Caki2 (cell line): Measurements from ENCODE around the gene PIGR. TPM values are rescaled to one million over a fixed set of nuclear protein-coding genes. Genes with fewer than 3 reads are reported as not detected.

Source experiments
- DNase-seq: peaks from one replicate; pipeline ENCODE4 v3.0.0-alpha.2; 2015; ENCODE audit warnings: low read depth
- in situ Hi-C: cut with HindIII; loops from 2 replicates; pipeline ENCODE4 v1.10.0; 2016; ENCODE audit warnings: low sequenced_read_pairs, low pct_unique_long_range_greater_than_20kb, mixed read lengths
- total RNA-seq: library from RNA; depleted of rRNA; stranded (reverse); fragments of >200 nt; shearing (Covaris generic); gene quantifications from 2 replicates; pipeline ENCODE4 v1.2.3, GENCODE V29; 2014; ENCODE audit warnings: low replicate concordance

PIGR gene
- total RNA-seq, 1 experiment from 2014 or later: not detected

DNA sequence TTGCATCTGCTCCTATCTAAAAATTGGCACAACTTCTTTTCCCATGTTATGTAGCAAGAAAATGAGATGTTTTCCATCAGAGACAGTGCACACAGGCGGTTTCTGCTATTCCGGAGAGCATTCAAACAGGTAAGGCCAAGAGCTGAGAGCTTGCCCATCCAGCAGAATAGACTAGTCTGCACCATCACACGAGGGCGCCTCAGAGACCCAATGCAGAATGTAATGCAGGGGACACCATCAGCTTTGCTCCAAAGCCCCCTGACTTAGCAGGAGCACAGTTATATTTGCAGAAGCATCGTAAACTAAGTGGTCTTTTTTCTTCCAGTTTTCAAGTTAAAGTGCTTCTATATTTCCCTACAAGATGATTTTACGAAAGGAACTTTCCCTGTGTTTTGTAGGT is 44.3 kb downstream of the PIGR start:
- in situ Hi-C loops: no loop called here
- DNase-seq: no peak

DNA sequence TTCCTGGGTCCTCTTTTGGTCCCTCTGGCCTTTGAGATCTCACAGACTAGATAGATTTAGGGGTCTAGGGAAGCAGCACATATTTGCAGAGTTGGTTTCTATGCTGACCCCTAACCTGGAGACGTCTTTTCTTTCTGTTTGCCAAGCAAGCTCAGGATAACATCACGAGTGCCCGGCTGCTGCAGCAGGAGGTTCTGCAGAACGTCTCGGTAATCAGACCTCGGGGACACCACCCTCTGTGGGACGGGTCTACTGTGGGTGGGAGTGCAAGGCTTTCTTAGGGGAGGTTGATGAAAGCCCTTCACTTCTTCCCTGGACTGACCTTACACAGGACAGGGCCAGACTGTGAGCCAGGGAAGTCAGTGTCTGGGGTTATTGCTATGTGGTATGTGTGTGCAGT is 46.1 kb downstream of the PIGR start:
- in situ Hi-C loops: no loop called here
- DNase-seq: no peak

DNA sequence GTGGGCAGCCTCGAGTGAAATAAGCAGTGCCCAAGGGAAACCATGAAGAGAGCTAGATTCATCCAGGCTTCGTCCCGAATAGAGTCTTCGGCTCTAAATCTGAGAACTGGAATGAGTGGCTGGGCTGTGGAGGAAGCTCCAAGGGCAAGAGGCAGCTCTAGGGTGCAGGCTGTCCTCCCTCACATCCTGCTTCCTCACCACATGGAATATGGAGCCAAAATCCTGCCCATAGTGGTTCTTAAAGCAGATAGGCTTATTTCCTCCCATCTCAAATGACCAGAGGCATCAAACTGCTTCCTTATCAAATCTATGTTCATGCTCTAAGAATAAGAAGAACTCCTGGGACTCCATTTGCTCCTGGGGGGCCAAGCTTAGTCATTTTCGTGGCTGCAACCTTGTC is 46.5 kb downstream of the PIGR start:
- DNase-seq: no peak
- in situ Hi-C loops: no loop called here

DNA sequence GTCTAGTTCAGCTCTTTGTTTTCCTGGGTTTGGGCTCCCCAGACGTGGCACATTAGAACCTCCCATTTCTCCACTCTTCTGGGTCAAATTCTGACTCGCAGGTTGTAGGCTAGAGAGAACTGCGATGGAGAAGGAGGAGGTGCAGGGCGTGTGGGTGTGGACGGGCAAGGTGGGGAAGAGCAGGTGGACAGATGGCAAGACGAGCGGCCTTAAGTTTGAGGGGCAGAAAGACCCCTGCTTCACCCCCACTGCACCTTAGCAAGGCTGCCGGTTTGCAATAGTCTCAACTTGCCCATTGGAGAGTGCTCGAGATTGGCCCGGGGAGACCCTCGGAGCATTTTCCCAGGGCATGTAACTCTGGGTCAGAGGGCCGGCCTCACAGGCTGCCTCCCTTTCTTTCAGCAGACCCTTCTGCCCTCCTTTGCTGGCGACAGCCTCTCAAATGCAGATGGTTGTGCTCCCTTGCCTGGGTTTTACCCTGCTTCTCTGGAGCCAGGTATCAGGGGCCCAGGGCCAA is 47.3 kb downstream of the PIGR start:
- in situ Hi-C loops: no loop called here
- no peak for DNase-seq

DNA sequence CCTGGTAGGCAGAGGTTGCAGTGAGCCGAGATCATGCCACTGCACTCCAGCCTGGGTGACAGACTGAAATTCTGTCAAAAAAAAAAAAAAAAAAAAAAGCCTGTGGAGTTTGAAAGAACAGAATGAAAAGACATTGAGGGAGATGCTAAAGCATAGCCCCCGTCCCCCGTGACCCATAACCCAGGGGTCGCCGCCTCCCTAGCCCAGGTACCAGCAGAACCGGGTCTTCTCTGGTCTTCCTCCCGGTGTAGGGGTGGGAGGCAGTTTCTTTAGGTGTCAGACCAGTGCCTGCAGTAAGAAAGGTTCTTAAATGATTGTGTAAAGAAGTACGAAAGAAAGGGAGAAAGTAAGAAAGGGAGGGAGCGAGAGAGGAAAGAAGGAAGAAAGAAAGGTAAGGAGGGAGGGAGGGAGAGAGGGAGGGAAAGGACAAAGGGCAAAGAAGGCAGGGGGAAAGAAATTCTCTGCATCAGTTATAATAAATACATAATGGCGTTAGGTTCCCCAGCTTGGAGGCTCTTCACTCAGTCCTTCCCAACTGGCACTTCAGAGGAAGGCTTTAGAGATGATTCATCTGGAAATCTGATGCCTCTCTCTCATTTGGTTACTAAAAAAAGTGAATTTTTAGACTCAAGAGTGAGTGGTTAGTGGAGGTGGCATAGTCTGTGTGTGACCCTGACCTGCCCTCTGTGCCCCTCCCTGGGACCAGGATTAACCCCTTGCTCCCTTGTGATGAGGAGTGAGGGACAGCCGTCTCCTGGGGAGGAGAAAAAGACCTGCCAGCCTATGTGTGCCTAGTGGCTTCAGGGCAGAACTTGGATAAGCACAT is 48.0 kb downstream of the PIGR start:
- in situ Hi-C loops: no loop called here
- DNase-seq: no peak

DNA sequence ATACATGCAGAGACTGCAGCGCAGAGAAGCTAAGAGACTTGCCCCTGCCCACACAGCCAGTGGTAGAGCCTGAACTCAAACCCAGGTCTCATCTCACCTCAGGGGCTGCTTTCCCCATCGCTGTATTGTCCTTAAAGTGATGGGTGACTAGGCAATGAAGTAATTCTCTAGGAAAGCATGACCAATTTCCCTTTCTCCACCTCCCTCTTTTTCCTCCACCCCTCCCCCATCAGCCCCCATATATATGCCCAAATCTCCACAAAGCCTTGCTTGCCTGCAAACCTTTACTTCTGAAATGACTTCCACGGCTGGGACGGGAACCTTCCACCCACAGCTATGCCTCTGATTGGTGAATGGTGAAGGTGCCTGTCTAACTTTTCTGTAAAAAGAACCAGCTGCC is 49.1 kb downstream of the PIGR start, which contains the start of gene IL24:
IL24 (plus strand) TSS at position 269 of the 400 bp plus-strand sequence. CDS start 390 bp downstream, outside the sequence.
- in situ Hi-C loops: no loop called here
- DNase-seq: no peak

DNA sequence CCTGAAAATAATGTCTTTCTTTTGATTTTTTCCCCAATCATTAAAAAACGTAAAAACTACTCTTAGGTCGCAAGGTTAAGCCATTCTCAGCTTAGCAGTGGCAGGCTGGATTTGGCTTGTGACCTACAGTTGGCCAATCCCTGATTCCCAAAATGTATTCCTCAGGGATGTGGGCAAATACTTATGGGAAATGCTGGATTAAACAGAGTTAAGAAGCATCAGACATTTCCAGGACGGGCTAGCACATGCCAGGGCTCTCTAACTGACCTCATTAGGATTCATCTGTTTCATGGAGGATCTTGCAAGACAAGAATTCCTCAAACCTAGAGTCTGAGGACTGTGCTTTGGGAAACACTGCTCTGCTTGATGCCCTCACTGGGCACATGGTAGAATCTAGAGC is 50.0 kb downstream of the PIGR start:
- no peak for DNase-seq
- in situ Hi-C loops: no loop called here

DNA sequence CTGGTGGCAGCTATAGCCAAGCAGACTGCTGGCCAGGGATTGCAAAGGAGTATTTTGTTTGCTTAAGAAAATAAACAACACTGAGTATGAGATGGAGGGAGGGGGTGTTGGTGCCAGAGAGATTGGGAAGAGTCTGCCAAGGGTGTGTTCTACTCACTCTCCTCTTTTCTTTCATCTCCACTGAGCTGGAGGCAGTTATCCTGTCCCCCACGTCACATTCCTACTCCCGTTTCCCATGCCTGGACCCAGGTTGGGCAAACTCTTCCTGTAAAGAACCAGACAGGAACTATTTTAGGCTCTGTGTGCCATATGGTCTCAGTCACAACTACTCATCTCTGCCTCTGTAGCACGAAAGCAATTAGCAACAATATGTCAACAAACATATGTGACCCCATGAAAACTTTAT is 50.4 kb downstream of the PIGR start:
- in situ Hi-C loops: no loop called here
- no peak for DNase-seq

DNA sequence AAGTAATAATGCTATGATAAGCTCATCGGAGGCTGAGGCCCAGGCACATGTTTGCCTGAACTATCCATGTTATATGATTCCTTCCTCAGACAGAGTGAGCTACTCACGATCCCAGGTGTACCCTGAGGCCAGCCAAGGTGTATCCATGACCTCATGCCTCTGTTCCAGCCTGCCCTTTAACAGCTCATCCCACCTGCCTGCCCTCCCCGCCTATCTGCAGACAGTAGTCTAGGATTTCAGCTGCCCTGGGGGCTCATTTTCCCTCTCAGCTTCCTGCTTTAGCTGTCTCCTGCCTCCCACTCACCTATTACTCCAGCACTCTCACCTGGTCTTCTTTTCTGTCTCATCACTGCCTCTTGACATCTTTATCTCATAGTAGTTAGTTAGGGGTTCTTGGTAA is 50.9 kb downstream of the PIGR start:
- DNase-seq: no peak
- in situ Hi-C loops: no loop called here

DNA sequence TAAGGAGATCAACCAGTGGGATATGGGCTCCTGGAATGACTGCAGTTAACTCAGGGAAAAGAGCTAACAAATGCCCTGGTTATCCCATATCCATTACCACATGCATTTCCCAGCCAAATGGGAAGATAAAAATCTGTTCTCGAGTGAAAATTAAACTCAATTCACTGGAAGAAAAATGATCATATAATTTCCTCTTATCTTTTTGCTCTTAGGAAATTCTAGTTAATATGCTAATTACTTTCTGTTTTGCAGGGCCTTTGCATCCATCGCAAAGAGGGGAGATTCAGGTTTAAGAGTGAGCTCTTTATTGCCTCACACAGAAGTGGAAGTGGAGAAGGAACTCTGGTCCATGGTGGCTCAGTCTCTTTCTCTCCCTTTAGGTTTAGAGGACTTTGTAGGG is 52.9 kb downstream of the PIGR start:
- no peak for DNase-seq
- in situ Hi-C loops: no loop called here

DNA sequence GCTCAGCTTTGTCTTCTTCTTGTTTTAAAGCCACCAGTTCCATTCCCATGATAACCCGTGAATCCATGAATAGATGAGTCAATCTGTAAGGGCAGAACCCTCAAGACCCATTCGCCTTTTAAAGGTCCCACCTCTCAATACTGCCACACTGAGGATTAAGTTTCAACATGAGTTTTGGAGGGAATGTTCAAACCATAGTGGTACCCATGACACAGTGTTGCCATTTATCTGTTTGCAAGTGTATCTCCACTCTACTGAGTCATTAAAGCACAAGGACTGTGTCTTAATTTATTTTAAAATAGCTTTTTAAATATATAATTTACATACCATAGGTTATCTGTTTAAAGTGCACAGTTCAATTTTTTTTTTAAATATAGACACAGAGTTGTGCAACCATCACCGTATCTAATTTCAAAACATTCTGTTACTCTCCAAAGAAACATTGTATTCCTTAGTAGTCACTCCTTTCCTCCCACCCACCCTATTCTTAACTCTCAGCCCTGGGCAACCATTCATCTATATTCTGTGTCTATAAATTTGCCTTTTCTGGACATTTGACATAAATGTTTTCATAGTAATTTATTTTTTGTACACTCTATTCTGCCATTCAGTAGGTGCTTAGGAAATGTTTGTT is 53.8 kb downstream of the PIGR start:
- no peak for DNase-seq
- in situ Hi-C loops: no loop called here

DNA sequence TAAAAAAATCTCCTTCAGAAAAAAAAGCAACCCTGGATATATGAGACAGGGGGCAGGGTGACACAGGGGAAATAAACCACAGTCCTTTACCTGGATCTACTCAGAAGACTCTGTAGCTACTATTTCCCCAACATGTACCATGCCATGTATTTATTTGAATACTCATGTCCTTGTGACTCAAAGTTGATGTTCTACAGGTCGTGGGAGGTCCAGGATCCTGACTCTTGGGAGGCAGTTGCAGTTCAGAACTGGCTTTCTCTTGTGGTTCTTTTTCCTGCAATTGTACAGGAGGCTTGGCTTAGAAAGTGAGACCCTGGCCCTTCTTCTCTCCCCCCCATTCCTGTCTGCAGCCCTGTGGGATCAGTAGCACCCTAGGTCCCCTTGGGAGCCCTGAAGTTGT is 54.9 kb downstream of the PIGR start:
- DNase-seq: no peak
- in situ Hi-C loops: no loop called here

DNA sequence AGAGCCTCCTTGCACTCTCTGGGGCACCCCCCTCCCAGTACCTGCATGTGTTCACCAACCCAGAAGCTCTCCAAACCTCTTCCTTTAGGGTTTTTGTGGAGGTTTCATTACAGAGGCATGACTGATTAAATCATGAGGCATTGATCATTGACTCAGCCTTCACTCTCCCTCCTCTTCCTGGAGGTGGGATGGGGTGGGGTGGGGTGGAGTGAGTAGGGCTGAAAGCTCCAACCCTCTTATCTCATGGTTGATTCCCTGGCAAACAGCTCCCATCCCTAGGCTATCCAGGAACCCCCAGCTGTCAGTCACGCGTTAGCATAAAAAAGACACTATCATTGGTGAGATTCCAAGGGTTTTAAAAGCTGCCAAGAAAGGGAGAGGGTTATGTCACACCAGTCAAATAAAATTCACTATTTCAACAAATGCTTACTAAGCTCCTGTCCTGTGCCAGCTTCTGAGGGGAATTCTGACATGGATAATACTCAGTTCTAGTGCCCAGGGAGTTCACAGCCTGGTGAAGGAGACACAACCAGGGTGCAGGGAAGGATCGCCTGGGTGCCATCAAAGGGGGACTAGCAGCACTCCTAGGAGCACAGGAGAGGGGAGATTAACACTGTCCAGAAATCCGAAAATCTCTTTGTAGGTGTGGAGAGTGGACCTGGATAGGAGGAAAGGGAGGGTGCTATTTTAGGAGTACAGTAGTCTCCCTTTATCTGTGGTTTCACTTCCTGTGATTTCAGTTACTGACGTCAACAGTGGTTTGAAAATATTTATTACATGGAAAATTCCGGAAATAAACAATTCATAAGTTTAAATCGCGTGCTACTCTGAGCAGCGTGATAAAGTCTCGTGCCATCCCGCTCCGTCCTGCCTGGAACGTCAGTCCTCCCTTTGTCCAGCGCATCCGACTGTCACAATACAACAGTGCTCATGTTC is 55.9 kb downstream of the PIGR start:
- in situ Hi-C loops: no loop called here
- DNase-seq: no peak

DNA sequence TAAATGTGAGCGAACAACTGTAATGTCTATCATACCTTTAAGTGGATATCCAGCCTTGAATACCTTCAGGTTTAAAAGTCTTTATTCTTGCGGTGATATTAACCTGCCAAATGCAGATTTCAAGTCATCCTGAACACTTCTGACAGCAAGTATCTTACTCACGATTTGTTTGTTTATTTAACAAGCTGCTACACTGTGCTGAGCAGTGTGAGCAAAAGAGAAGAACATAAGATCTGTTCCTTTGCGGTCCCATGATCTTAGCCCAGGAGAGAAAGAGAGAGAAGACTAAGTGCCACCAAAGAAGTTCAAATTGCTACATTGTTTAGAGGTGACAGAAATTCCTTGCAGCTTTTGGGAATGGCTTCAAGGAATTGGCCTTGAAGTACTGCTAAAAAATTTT is 58.6 kb downstream of the PIGR start:
- DNase-seq: no peak
- in situ Hi-C loops: no loop called here

DNA sequence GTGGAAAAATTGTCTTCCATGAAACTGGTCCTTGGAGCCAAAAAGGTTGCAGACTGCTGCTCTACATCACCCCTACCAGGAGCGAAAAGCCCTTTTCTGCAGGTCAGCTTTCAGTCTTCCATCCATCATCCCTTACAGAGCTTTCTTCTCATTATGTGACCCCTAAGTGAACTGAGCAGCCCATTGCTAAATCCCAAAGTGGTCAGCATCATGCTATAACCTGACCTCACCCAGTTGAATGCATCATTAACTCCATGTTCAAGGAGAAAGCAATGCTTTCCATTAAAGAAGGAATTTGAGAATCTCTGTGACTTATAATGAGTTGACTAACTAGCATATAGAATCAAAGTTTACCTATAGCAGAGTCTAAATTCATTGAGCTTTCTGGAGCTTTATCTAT is 59.4 kb downstream of the PIGR start:
- no peak for DNase-seq

DNA sequence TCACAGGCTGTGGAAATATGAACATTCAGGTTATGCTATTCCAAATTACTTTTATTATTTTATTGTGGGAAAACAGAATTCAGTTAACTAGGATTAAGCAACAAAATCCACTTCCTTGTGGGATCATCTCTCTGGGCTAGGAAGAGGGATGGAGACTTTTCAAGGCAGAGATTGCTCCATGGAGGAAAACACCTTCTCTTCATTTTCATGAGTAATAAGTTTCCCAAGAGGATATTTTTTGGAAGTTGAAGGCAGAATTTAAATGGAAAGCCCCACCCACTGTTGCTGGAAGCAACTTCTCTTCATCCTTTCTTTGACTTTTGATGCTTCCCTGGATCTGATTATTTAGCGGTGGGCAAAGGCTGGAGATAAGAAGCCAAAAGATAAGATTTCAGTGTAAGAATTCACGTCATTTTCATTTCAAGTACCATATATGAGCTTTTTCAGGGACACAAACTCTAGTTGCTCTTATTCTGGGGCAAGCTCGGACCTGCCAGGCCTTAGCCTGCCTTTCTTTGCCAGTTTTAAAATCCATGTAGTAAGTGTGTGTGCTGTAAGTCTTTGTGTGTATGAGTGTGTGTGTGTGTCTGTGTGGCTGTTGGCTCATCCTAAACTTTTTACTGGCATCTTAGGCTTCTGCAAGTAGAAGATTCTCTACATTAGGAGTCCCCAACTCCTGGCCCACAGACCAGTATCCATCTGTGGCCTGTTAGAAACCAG is 60.8 kb downstream of the PIGR start:
- in situ Hi-C loops: no loop called here
- no peak for DNase-seq

More for the DNA sequence above, 59.4 kb downstream of the PIGR start:
- in situ Hi-C loops: no loop called here

DNA sequence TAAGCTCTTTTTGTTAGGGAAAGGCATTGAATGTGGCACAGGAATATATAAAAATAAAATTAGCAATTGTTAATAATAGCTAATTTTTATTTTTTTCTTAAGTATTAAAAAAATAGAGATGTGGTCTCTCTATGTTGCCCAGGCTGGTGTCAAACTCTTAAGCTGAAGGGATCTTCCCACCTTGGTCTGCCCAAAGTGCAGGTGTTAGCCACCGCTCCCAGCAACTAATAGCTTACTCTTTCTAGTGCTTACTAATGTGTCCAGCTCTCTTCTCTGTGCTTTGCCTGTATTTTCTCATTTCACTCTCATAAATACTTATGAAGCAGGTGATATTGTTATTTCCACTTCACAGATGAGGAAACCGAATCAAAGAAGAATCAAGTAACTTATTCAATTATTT is 62.4 kb downstream of the PIGR start:
- no peak for DNase-seq
- in situ Hi-C loops: no loop called here

DNA sequence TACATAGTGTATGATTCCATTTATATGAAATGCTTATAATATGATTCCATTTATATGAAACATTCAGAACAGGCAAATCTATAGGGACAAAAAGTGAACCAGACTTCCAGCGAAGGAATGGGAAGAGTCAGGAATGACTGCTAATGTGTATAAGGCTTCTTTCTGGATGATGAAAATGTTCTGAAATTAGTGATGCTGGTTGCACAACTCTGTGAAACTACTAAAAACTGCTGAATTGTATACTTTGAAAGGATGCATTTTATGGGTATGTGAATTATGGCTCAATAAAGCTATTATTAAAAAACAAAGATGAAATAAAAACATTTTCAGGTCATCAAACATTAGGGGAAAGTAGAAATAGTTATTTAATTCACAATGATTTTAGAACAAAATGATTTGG is 63.1 kb downstream of the PIGR start:
- no peak for DNase-seq
- in situ Hi-C loops: no loop called here
